WERI-Rb-1 (cell line): ENCODE results near the gene DISP3.

Source experiments
- DNase-seq: peaks from one replicate; pipeline ENCODE4 v3.0.0-alpha.2; 2020
- H3K27ac ChIP-seq: fragments of 250-450 bp; sonication (Bioruptor Pico); 2 replicates; pipeline ENCODE4 v1.5.1; 2020; ENCODE audit warnings: mild to moderate bottlenecking, moderate library complexity
- H3K27me3 ChIP-seq: fragments of 250-450 bp; sonication (Bioruptor Pico); 2 replicates; pipeline ENCODE4 v1.5.1; 2021; ENCODE audit warnings: mild to moderate bottlenecking, low read depth, moderate library complexity; ENCODE audit not compliant: insufficient read depth, severe bottlenecking
- H3K36me3 ChIP-seq: fragments of 250-450 bp; sonication (Bioruptor Pico); 2 replicates; pipeline ENCODE4 v1.5.1; 2020; ENCODE audit warnings: mild to moderate bottlenecking, moderate library complexity
- H3K4me3 ChIP-seq: 2 replicates; pipeline ENCODE4 v1.5.1; 2011; ENCODE audit warnings: low read depth, mild to moderate bottlenecking, control low read depth, low read length
- H3K9me3 ChIP-seq: fragments of 250-450 bp; sonication (Bioruptor Pico); 2 replicates; pipeline ENCODE4 v1.5.1; 2021; ENCODE audit warnings: mild to moderate bottlenecking, moderate library complexity; ENCODE audit not compliant: severe bottlenecking
- TF ChIP-seq, protein P1 (sequence below): IDR thresholded peaks from 2 replicates; pipeline ENCODE4 v1.5.1; 2011; ENCODE audit warnings: low read depth, mild to moderate bottlenecking, control low read depth, inconsistent platforms, low read length

The DISP3 gene

DNA sequence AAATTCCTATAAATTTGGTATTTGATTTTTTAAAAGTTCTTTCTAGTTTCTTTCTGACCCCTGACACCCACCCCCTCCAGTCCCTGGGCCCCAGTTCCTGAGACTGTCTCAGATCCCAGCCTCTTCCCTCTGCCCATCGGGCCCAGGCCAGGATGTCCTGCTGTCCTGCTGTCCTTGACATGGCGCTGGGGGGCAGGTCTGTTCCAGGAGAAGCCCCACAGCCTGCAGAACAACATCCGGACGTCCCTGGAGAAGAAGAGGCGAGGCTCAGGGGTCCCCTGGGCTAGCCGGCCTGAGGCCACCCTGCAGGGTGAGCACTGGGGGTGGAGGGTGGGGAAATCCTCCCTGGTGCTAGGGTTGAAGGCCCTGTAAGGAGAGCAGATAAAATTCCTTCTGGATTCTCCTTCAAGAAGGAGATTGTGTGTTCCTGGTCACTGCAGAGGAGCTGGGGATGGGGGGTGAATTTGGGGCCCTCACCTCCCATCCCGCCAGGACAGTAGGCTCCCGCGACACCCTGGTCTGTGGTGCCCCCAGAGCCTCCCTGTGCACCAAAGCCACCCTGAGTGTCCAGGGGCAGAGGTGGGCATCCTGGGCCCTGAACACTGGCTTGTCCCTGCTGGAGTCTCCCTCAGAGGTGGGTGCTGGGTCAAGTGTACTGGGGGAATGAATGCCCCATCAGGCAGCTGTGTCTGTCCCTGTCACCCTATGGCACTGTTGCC, 45.0 kb downstream of the DISP3 start:
- Histone ChIP-seq H3K27ac (no peak overlapping the region), H3K36me3 (peaks cover 77% of the 10 kb centered on the region), H3K4me3 (no peak overlapping the region), H3K9me3 (no peaks in the 10 kb centered on the region), H3K27me3 (no peaks in the 10 kb centered on the region)
- DNase-seq = peak; percentile 6
- TF ChIP-seq, protein P1, sequence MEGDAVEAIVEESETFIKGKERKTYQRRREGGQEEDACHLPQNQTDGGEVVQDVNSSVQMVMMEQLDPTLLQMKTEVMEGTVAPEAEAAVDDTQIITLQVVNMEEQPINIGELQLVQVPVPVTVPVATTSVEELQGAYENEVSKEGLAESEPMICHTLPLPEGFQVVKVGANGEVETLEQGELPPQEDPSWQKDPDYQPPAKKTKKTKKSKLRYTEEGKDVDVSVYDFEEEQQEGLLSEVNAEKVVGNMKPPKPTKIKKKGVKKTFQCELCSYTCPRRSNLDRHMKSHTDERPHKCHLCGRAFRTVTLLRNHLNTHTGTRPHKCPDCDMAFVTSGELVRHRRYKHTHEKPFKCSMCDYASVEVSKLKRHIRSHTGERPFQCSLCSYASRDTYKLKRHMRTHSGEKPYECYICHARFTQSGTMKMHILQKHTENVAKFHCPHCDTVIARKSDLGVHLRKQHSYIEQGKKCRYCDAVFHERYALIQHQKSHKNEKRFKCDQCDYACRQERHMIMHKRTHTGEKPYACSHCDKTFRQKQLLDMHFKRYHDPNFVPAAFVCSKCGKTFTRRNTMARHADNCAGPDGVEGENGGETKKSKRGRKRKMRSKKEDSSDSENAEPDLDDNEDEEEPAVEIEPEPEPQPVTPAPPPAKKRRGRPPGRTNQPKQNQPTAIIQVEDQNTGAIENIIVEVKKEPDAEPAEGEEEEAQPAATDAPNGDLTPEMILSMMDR = no peak

DNA sequence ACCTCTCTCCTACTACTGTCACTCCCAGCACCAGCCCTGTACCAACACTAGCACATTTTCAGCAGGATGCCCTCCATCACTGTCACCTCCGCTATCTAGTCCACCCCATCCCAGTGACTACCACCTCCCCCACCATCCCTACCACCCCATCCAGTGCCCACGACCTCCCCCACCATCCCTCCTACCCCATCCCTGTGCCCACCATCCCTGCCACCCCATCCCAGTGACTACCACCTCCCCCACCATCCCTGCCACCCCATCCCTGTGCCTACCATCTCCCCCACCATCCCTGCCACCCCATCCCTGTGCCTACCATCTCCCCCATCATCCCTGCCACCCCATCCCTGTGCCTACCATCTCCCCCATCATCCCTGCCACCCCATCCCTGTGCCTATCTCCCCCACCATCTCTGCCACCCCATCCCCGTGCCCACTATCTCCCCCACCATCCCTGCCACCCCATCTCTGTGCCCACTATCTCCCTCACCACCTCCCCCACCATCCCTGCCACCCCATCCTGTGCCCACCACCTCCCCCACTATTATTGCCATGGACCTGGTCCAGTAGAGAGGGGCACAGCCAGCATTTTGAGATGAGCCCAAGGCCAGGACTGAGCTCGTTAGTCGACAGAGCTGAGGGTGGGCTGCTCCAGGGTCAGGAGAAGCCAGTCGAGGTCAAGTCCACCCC, 45.7 kb downstream of the DISP3 start:
- Histone ChIP-seq H3K9me3 (no peaks in the 10 kb centered on the region), H3K36me3 (peaks cover 77% of the 10 kb centered on the region), H3K4me3 (no peak overlapping the region), H3K27ac (no peak overlapping the region), H3K27me3 (no peaks in the 10 kb centered on the region)
- TF ChIP-seq, protein P1 = no peak
- DNase-seq = no peak

DNA sequence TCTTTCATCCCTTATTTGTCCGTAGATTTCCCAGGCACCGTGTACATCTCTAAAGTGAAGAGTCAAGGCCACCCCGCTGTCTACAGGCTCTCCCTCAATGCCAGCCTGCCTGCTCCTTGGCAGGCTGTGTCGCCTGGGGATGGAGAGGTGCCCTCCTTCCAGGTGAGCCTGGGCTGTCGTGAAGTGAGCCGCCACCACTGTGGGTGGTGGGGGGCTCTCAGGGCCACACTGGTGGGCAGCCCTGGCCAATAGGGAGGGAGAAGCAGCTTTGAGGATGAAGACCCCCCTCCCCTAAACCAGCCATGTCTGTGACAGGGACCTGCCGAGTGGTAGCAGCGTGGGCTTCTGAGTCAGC, 46.2 kb downstream of the DISP3 start:
- no peak overlapping the region for H3K27ac ChIP-seq
- no peak overlapping the region for H3K4me3 ChIP-seq
- TF ChIP-seq, protein P1 = no peak
- peaks cover 77% of the 10 kb centered on the region for H3K36me3 ChIP-seq
- no peaks in the 10 kb centered on the region for H3K27me3 ChIP-seq
- no peaks in the 10 kb centered on the region for H3K9me3 ChIP-seq
- DNase-seq = no peak

DNA sequence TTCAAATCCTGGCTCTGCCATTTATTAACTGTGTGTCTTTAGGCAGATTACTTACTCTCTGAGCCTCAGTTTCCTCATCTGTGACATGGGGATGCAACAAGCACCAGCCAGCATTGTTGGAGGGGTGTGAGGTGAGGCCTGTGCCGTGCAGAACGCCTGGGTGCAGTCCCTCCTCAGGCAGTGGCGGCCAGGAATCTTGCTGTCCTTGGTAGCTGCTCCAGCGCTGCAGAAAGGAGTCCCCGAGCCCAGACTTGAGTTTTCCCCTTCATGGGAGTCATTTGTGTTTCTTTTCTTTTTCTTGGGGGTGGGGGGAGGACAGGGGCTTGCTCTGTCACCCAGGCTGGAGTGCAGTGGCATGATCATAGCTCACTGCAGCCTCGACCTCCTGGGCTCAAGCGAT, 46.6 kb downstream of the DISP3 start:
- TF ChIP-seq, protein P1 = no peak
- peaks cover 76% of the 10 kb centered on the region for H3K36me3 ChIP-seq
- no peaks in the 10 kb centered on the region for H3K9me3 ChIP-seq
- H3K4me3 ChIP-seq = no peak overlapping the region
- peak; percentile 2 for DNase-seq
- H3K27me3 ChIP-seq = no peaks in the 10 kb centered on the region
- H3K27ac ChIP-seq = no peak overlapping the region

DNA sequence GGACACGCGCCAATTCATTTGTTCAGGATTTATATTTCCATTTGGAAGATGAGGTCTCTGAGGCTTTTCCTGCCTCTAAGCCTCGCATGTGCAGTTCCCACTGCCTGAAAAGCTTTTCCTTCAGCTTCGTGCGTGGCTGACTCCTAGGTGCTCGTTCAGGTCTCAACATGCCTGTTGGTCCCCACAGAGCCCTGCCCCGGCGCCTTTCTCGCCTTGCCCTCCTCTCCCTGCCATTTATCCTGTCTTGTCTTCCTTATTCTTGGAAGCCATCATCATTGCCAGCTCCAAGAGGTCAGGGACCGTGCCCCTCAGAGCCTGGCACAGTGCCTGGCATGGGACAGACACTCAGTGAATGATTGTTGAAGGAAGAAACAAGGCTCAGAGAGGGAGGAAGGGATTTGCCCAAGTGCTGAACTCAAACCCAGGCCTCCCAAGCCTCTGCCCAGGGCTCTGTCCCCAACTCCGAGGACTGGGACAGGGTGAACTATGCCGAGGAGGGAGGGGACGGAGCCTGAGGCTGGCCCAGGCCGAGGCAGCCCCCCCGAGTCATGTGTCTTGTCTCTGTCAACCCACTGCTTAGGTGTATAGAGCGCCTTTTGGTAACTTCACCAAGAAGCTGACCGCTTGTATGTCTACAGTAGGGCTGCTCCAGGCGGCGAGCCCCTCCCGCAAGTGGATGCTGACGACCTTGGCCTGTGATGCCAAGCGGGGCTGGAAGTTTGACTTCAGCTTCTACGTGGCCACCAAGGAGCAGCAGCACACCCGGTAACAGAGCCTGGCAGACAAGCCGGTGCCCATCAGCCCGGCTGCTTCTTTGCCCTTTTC, 47.3 kb downstream of the DISP3 start:
- Histone ChIP-seq H3K4me3 (no peak overlapping the region), H3K27me3 (no peaks in the 10 kb centered on the region), H3K36me3 (peaks cover 78% of the 10 kb centered on the region), H3K9me3 (no peaks in the 10 kb centered on the region), H3K27ac (no peak overlapping the region)
- peak; percentile 6 for DNase-seq
- TF ChIP-seq, protein P1 = no peak
